Stimulated activated naive CD8-positive, alpha-beta T cell treated with anti-CD3 and anti-CD28 coated beads, Interleukin-15, Interleukin-2, amounts not matched to agents 100 ng/mL and 50 ng/mL, for 24 hours (primary cell): ENCODE results near the gene UNC5B.

Experiments
- H3K27ac Mint-ChIP-seq: one replicate; pipeline ENCODE4 v1.8.0; 2021; ENCODE audit warnings: mild to moderate bottlenecking, mixed read lengths
- H3K27me3 Mint-ChIP-seq: one replicate; pipeline ENCODE4 v1.8.0; 2021; ENCODE audit warnings: mixed read lengths
- H3K36me3 Mint-ChIP-seq: one replicate; pipeline ENCODE4 v1.8.0; 2021; ENCODE audit warnings: low read depth, mixed read lengths
- H3K4me1 Mint-ChIP-seq: one replicate; pipeline ENCODE4 v1.8.0; 2021; ENCODE audit warnings: low read depth, mixed read lengths
- H3K4me3 Mint-ChIP-seq: one replicate; pipeline ENCODE4 v1.8.0; 2021; ENCODE audit warnings: mild to moderate bottlenecking, mixed read lengths
- H3K9me3 Mint-ChIP-seq: one replicate; pipeline ENCODE4 v1.8.0; 2021; ENCODE audit warnings: mixed read lengths

UNC5B gene

DNA sequence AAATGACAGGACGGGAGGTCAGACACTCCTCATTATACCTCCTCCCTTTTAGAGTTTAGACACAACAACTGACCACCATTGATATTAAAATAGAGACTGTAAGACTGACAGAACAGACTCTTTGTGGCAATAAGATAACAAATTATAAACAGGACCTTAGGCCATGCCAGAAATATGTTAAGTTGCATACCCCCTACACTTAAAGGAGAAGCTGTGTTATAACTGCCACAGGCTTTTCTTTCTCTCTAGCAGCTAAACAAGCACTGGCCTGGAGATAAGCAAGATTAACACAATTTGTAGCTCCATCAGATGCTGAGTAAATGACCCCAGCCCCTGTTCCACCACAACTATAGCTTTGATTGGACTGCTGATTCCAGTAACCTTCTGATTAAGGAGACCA lies 10.5 kb upstream of the UNC5B start:
- Mint-ChIP-seq H3K4me3 (no peak overlapping the region), H3K36me3 (no peaks in the 10 kb centered on the region), H3K27ac (no peak overlapping the region), H3K9me3 (peaks cover 19% of the 10 kb centered on the region), H3K27me3 (peaks cover 18% of the 10 kb centered on the region), H3K4me1 (no peaks in the 10 kb centered on the region)

GRCh38 chr10:71202314-71202713 lies 10.1 kb upstream of the UNC5B start:
- Mint-ChIP-seq H3K27me3 (peaks cover 21% of the 10 kb centered on the region), H3K27ac (no peak overlapping the region), H3K9me3 (peaks cover 16% of the 10 kb centered on the region), H3K36me3 (no peaks in the 10 kb centered on the region), H3K4me1 (no peaks in the 10 kb centered on the region), H3K4me3 (no peak overlapping the region)

DNA sequence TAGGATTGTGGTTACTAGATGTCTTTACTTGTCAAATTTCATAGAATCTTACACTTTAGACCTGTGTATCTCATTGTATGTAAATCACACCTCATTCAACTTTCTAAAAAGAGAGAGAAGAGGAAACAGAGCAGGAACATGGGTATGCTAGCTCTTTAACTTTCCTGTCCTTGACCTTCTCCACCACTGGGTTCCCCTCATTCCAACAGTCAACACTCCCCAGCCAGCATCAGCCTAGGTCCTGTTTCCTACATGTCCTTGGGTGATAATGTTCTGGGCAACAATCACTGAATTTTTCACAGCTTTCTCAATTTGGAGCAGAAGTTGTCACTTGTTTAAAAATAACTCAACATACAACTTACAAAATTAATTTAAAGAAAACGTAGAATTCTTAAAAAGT lies 9.2 kb upstream of the UNC5B start:
- no peak overlapping the region for H3K4me3 Mint-ChIP-seq
- peaks cover 28% of the 10 kb centered on the region for H3K27me3 Mint-ChIP-seq
- no peak overlapping the region for H3K27ac Mint-ChIP-seq
- H3K36me3 Mint-ChIP-seq, result no peaks in the 10 kb centered on the region
- no peaks in the 10 kb centered on the region for H3K4me1 Mint-ChIP-seq
- H3K9me3 Mint-ChIP-seq, result peaks cover 9% of the 10 kb centered on the region

- peaks cover 4% of the 10 kb centered on the region for H3K9me3 Mint-ChIP-seq
- H3K27me3 Mint-ChIP-seq, result peaks cover 29% of the 10 kb centered on the region
- H3K36me3 Mint-ChIP-seq, result no peaks in the 10 kb centered on the region
- no peaks in the 10 kb centered on the region for H3K4me1 Mint-ChIP-seq
- no peak overlapping the region for H3K27ac Mint-ChIP-seq
- H3K4me3 Mint-ChIP-seq, result no peak overlapping the region
Observed at GRCh38 chr10:71203716-71204115, 8.7 kb upstream of the UNC5B start.

GRCh38 chr10:71204746-71205145 lies 7.6 kb upstream of the UNC5B start:
- Mint-ChIP-seq H3K4me1 (no peaks in the 10 kb centered on the region), H3K27me3 (peaks cover 29% of the 10 kb centered on the region), H3K4me3 (no peak overlapping the region), H3K9me3 (no peaks in the 10 kb centered on the region), H3K36me3 (no peaks in the 10 kb centered on the region), H3K27ac (no peak overlapping the region)

- H3K36me3 Mint-ChIP-seq, result no peaks in the 10 kb centered on the region
- H3K27ac Mint-ChIP-seq, result no peak overlapping the region
- H3K4me3 Mint-ChIP-seq, result no peak overlapping the region
- H3K9me3 Mint-ChIP-seq, result no peaks in the 10 kb centered on the region
- no peaks in the 10 kb centered on the region for H3K4me1 Mint-ChIP-seq
- H3K27me3 Mint-ChIP-seq, result peaks cover 32% of the 10 kb centered on the region
Observed at GRCh38 chr10:71205468-71205867, 6.9 kb upstream of the UNC5B start.

DNA sequence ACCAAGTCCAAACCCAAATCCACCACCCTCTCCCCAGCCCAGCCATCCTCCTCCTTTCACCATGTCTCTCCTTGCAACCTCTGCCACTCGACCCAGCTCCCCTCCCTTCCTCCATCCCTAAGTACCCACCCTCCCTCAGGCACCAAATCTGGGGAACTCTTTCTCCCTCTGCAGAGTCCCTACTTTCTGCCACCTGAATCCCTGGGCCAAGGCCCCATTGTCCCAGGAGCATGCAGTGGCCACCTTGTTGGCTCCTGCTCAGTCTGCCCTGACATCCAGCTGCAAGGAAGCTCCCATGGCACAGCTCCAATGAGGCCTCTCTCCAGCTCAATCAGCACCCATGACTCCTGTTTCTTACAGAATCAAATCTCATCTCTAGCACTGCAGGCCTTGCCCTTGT lies 5.5 kb upstream of the UNC5B start:
- H3K27me3 Mint-ChIP-seq, result peaks cover 45% of the 10 kb centered on the region
- H3K36me3 Mint-ChIP-seq, result no peaks in the 10 kb centered on the region
- peaks cover 5% of the 10 kb centered on the region for H3K4me1 Mint-ChIP-seq
- H3K4me3 Mint-ChIP-seq, result no peak overlapping the region
- H3K9me3 Mint-ChIP-seq, result no peaks in the 10 kb centered on the region
- no peak overlapping the region for H3K27ac Mint-ChIP-seq

GRCh38 chr10:71207578-71207977 lies 4.8 kb upstream of the UNC5B start:
- Mint-ChIP-seq H3K27me3 (peaks cover 47% of the 10 kb centered on the region), H3K36me3 (no peaks in the 10 kb centered on the region), H3K4me1 (peaks cover 8% of the 10 kb centered on the region)

GRCh38 chr10:71209352-71209715 lies 3.0 kb upstream of the UNC5B start:
- Mint-ChIP-seq H3K36me3 (no peaks in the 10 kb centered on the region), H3K9me3 (no peaks in the 10 kb centered on the region), H3K27me3 (peaks cover 56% of the 10 kb centered on the region), H3K4me3 (no peak overlapping the region), H3K4me1 (peaks cover 14% of the 10 kb centered on the region), H3K27ac (no peak overlapping the region)

More at GRCh38 chr10:71207578-71207977, 4.8 kb upstream of the UNC5B start:
- Mint-ChIP-seq H3K27ac (no peak overlapping the region), H3K9me3 (no peaks in the 10 kb centered on the region), H3K4me3 (no peak overlapping the region)

DNA sequence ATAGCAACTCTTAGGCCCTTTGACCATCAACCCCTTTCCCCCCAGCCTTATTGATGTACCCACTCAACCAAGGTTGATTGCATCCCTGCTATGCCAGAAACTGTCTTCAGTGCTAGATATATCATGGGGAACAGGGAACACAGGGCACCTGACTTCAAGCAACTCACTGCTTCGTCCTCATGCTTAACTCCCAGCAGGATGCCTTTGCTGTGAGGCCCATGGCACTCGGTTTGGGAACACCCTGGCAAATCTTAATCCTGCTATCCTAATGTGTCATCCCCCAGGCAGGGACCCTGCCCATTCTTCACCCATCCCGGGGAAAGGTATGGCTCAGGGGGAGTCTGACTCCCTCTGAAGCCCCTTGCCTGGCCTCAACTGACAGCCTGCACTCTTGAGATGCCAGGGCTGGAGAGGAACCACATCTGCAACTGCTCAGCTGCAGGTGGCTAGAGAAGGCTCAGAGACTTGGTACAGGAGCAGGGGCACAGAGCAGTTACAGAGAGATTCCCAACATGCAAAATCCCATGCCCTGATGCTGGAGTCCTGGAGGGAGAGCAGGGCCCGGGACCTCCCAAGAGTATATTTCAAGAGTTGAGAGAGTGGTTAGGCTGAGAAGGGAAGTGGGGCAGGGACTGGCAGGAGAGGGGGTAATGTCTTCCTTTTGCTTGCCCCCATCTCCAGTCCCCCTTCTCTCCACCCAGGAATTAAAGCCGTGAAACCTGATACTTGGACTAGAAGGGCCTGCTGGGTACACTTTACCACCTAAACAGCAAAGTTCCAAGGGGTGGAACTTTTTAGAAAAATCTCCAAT lies 2.4 kb upstream of the UNC5B start:
- Mint-ChIP-seq H3K4me3 (no peak overlapping the region), H3K27me3 (peaks cover 58% of the 10 kb centered on the region), H3K27ac (no peak overlapping the region), H3K36me3 (no peaks in the 10 kb centered on the region), H3K4me1 (peaks cover 15% of the 10 kb centered on the region), H3K9me3 (no peaks in the 10 kb centered on the region)

DNA sequence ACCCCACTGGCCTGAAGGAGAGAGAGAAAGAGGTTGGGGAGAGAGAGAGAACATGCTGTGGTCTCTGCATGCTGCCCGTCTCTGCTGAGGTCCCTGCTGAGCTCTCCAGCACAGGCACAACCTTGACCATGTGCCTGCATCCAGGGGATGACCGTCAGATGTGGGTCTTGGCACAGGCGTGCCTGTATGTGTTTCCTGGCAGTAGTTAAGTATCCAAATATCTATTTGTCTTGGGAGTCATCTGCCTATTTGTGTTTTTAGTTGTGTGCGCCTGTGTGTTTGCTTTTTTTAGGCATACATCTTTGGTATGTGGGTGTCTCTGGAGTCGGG lies 1.9 kb upstream of the UNC5B start:
- peaks cover 56% of the 10 kb centered on the region for H3K27me3 Mint-ChIP-seq
- no peak overlapping the region for H3K4me3 Mint-ChIP-seq
- no peak overlapping the region for H3K27ac Mint-ChIP-seq
- peaks cover 15% of the 10 kb centered on the region for H3K4me1 Mint-ChIP-seq
- H3K9me3 Mint-ChIP-seq, result no peaks in the 10 kb centered on the region
- H3K36me3 Mint-ChIP-seq, result no peaks in the 10 kb centered on the region

DNA sequence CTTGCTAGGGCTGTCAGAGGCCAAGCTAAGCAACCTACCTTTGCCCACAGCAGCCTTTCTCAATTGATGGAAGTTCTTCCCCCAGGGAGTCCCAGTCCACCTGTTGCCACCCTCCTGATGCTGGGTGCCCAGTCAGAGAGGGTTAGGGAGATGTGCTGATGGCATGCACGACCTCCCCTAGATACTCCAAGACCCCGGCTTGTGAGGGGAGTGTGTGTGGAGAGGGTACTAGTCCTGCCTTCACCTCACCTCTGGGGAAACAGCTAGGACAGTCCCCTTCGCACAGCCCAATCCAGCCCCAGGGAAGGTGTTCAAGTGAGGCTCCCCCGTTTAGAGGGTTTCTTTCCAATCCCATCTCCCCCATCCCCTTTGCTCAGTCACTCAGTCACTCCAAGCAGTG lies 1.3 kb upstream of the UNC5B start:
- Mint-ChIP-seq H3K4me1 (peaks cover 15% of the 10 kb centered on the region), H3K27ac (no peak overlapping the region), H3K4me3 (no peak overlapping the region), H3K27me3 (peaks cover 61% of the 10 kb centered on the region), H3K9me3 (no peaks in the 10 kb centered on the region), H3K36me3 (no peaks in the 10 kb centered on the region)

DNA sequence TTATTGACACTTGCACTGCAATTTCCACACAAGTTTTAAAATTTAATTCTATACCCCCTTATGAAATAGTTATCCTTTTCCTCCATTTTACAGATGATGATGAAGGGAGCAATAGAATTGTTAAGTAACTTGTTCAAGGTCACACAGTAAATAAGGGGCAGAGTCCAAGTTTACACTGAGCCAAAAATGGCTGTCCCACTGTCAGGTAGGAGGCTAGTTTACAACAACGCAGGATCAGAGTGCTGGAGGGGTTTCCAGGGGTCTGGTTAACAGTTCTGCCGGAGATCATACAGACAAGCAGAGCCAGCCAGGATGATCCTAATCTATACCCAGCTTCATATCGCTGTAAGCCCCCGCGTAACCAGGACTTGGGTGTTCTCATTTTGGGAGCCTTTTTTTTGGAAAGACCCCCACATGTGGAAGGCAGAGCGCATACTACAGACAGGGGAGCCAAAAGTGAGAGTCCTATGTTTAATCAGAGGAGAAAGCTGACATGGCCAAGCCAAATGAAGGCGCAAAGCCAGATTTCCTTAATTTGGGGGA lies 524 bp upstream of the UNC5B start:
- Mint-ChIP-seq H3K4me1 (peaks cover 15% of the 10 kb centered on the region), H3K27ac (no peak overlapping the region), H3K4me3 (peak overlapping the region; percentile 8), H3K9me3 (no peaks in the 10 kb centered on the region), H3K27me3 (peaks cover 66% of the 10 kb centered on the region), H3K36me3 (no peaks in the 10 kb centered on the region)

- Mint-ChIP-seq H3K27ac (no peak overlapping the region), H3K36me3 (no peaks in the 10 kb centered on the region), H3K4me3 (peak overlapping the region; percentile 49), H3K9me3 (no peaks in the 10 kb centered on the region), H3K27me3 (peaks cover 62% of the 10 kb centered on the region), H3K4me1 (peaks cover 15% of the 10 kb centered on the region)
Observed at GRCh38 chr10:71213127-71213621, 804 bp downstream of the UNC5B start.

GRCh38 chr10:71213761-71214440 lies 1.5 kb downstream of the UNC5B start:
- peaks cover 15% of the 10 kb centered on the region for H3K4me1 Mint-ChIP-seq
- H3K9me3 Mint-ChIP-seq, result no peaks in the 10 kb centered on the region
- peaks cover 64% of the 10 kb centered on the region for H3K27me3 Mint-ChIP-seq
- H3K36me3 Mint-ChIP-seq, result no peaks in the 10 kb centered on the region
- no peak overlapping the region for H3K4me3 Mint-ChIP-seq
- no peak overlapping the region for H3K27ac Mint-ChIP-seq
